OCI-LY7 (cell line): ENCODE data around the gene C6orf120. TPM values are rescaled to one million over a fixed set of nuclear protein-coding genes. Genes with fewer than 3 reads are reported as not detected.
A peak's percentile ranks its signal among the peaks of the same experiment; 100 is the strongest.

Experiments used
- Bru-seq: library from RNA; stranded (reverse); fragments of 400-500 nt; gene quantifications from one replicate; lab custom pipeline; 2021; lab: Mats Ljungman, UMichigan
- BruChase-seq, 2 experiments: library from RNA; stranded (reverse); fragments of 400-500 nt; gene quantifications; one replicate each; lab custom pipeline; 2021; lab: Mats Ljungman, UMichigan
- BruUV-seq: library from RNA; stranded (reverse); fragments of 400-500 nt; replicated peaks from 2 replicates; lab custom pipeline; 2021; lab: Mats Ljungman, UMichigan
- CTCF ChIA-PET: fragments of 300-600 bp; sonication (Branson Sonifier 250); formaldehyde crosslinking; loops from one replicate; lab custom pipeline; 2022; ENCODE audit warnings: antibody characterized with exemption; ENCODE audit not compliant: unreplicated experiment; lab: Charles Lee
- POLR2A ChIA-PET: fragments of 300-600 bp; sonication (Branson Sonifier 250); formaldehyde crosslinking; loops from one replicate; lab custom pipeline; 2022; ENCODE audit warnings: antibody characterized with exemption; lab: Charles Lee
- DNase-seq: peaks from one replicate; pipeline ENCODE4 v3.0.0-alpha.2; 2015; ENCODE audit warnings: low spot score
- H2AFZ ChIP-seq: fragments of 200-600 bp; sonication (generic), shearing (Covaris generic); 2 replicates; pipeline ENCODE4 v1.6.1; 2014; ENCODE audit warnings: mild to moderate bottlenecking, antibody characterized with exemption, low read length, moderate library complexity
- H3K27ac ChIP-seq: fragments of 200-600 bp; sonication (generic); 2 replicates; pipeline ENCODE4 v1.5.1; 2014; ENCODE audit warnings: mixed run types, low read depth, mild to moderate bottlenecking, moderate library complexity, low read length, inconsistent platforms; ENCODE audit not compliant: poor library complexity, severe bottlenecking
- H3K36me3 ChIP-seq: fragments of 200-600 bp; sonication (generic); 2 replicates; pipeline ENCODE4 v1.6.1; 2014; ENCODE audit warnings: mild to moderate bottlenecking, antibody characterized with exemption, low read length, moderate library complexity, mixed read lengths; ENCODE audit not compliant: insufficient read depth
- H3K4me1 ChIP-seq: fragments of 200-600 bp; sonication (generic); 2 replicates; pipeline ENCODE4 v1.5.1; 2014; ENCODE audit warnings: mild to moderate bottlenecking, low read length; ENCODE audit not compliant: insufficient read depth, poor library complexity, severe bottlenecking
- H3K4me2 ChIP-seq: fragments of 200-600 bp; sonication (generic); 2 replicates; pipeline ENCODE4 v1.6.1; 2014; ENCODE audit warnings: mild to moderate bottlenecking, low read length
- H3K4me3 ChIP-seq: fragments of 200-600 bp; sonication (generic); 2 replicates; pipeline ENCODE4 v1.5.1; 2014; ENCODE audit warnings: mild to moderate bottlenecking, low read depth, low read length; ENCODE audit not compliant: poor library complexity, severe bottlenecking
- H3K79me2 ChIP-seq: fragments of 200-600 bp; sonication (generic); 2 replicates; pipeline ENCODE4 v1.6.1; 2016; ENCODE audit warnings: low read depth, mild to moderate bottlenecking, low read length, moderate library complexity, mixed read lengths; ENCODE audit not compliant: insufficient read depth
- H3K9me2 ChIP-seq: fragments of 200-600 bp; sonication (generic); 2 replicates; pipeline ENCODE4 v1.6.1; 2016; ENCODE audit warnings: mild to moderate bottlenecking, low read length, mixed read lengths; ENCODE audit not compliant: insufficient read depth
- H3K9me3 ChIP-seq: fragments of 200-600 bp; sonication (generic); 2 replicates; pipeline ENCODE4 v1.6.1; 2014; ENCODE audit warnings: mild to moderate bottlenecking, mixed run types, low read length, mixed read lengths
- H4K20me1 ChIP-seq: fragments of 200-600 bp; sonication (generic); 2 replicates; pipeline ENCODE4 v1.6.1; 2014; ENCODE audit warnings: mild to moderate bottlenecking, antibody characterized with exemption, low read length, moderate library complexity, mixed read lengths; ENCODE audit not compliant: insufficient read depth
- CTCF ChIP-seq: fragments of 200-600 bp; sonication (generic); conservative IDR thresholded peaks from 2 replicates; pipeline ENCODE4 v1.5.1; 2014; ENCODE audit warnings: mild to moderate bottlenecking, antibody characterized with exemption, low read length, moderate library complexity, mixed read lengths
- EZH2phosphoT487 ChIP-seq: fragments of 200-600 bp; sonication (generic); IDR thresholded peaks from 2 replicates; pipeline ENCODE4 v1.6.1; 2018; ENCODE audit warnings: low read depth, borderline replicate concordance, mild to moderate bottlenecking, mixed run types, antibody characterized with exemption, low read length, moderate library complexity, mixed read lengths
- intact Hi-C: fragments of 100-400 bp; cut with micrococcal nuclease; formaldehyde crosslinking; loops from one replicate; pipeline ENCODE4 v1.10.0; 2022; ENCODE audit not compliant: unreplicated experiment
- long read RNA-seq: library from polyadenylated mRNA; stranded (forward); transcript quantifications from one replicate; pipeline ENCODE4 v2.0.0, GENCODE V29; 2022
- total RNA-seq, 2 experiments: library from RNA; depleted of rRNA in 1 of 2; stranded (reverse); fragments of >200 nt in 1 of 2; shearing (Covaris generic) in 1 of 2; gene quantifications; 2 replicates each; pipeline ENCODE4 v1.2.3, GENCODE V29; 2014 to 2022

C6orf120 gene
- 30.3 and 31.0 TPM in 2 replicates for total RNA-seq (2014; rRNA removed; shearing (Covaris generic))
- total RNA-seq (2022) = 19.0 and 21.3 TPM in 2 replicates
- Bru-seq, nascent RNA = percentile 91 among the genes with signal in this experiment
- percentile 61 among the genes with signal in this experiment for BruChase-seq, experiment 1, labeled RNA remaining after a 6-hour chase
- percentile 94 among the genes with signal in this experiment for BruChase-seq, experiment 2, labeled RNA remaining after a 2-hour chase
- long read RNA-seq, transcript C6orf120-201 (1 exons, 2,667 nt) = major isoform, 25 of 25 reads
- long read RNA-seq, partial matches to known transcripts = 0 of 25 reads
- long read RNA-seq, other reads (novel, unspliced or antisense) = 0 of 25 reads

- Histone ChIP-seq H3K9me2 (no peaks in the 10 kb centered on the region), H3K4me1 (peaks cover 50% of the 10 kb centered on the region), H4K20me1 (peaks cover 36% of the 10 kb centered on the region), H3K79me2 (peaks cover 75% of the 10 kb centered on the region), H3K4me3 (peak within 1 kb of the TSS; percentile 90), H3K27ac (peak within 1 kb of the TSS; percentile 63), H3K36me3 (peaks cover 65% of the 10 kb centered on the region), H3K9me3 (no peaks in the 10 kb centered on the region), H2AFZ (peak within 1 kb of the TSS; percentile 65), H3K4me2 (peak within 1 kb of the TSS; percentile 92)
- peak; percentile 98 for DNase-seq
- POLR2A ChIA-PET = interaction anchor here (0.6 to 4.7 kb wide), 10 partner anchors 9 to 245 kb away, joined by 3 to 28 read pairs (median 4); no protein-coding TSS in a partner anchor
- no TSS peak for BruUV-seq
- 0 out of 2 replicates have a peak, but pooled peaks have one; percentile 24 for TF ChIP-seq CTCF
- TF ChIP-seq EZH2phosphoT487 = no peak
- CTCF ChIA-PET = interaction anchor here (0.6 kb wide), 2 partner anchors 164 to 231 kb away, joined by 3 read pairs; no protein-coding TSS in a partner anchor
- intact Hi-C loops = loop anchor here (1.0 to 5.0 kb wide), 3 partner anchors 21 to 850 kb away; partner anchors contain the start of genes DYNLT2, ERMARD, PSMB1 and TBP
Measured at GRCh38 chr6:169701954-169702839, at the start of gene C6orf120, which contains the start of gene WDR27. Gene C6orf120 (plus strand): TSS chr6:169702126. CDS start chr6:169702460, 334 bp downstream. Gene WDR27 (minus strand): TSS chr6:169702029. CDS start chr6:169689005, 13,024 bp downstream.

GRCh38 chr6:169652896-169653295 is 49.0 kb upstream of the C6orf120 start:
- intact Hi-C loops = no loop called here
- Histone ChIP-seq H2AFZ (no peak overlapping the region), H3K79me2 (no peaks in the 10 kb centered on the region), H3K27ac (no peak overlapping the region), H4K20me1 (no peaks in the 10 kb centered on the region), H3K4me1 (no peaks in the 10 kb centered on the region), H3K4me2 (no peak overlapping the region), H3K9me2 (no peaks in the 10 kb centered on the region), H3K4me3 (no peak overlapping the region), H3K36me3 (peaks cover 52% of the 10 kb centered on the region), H3K9me3 (no peaks in the 10 kb centered on the region)
- ChIA-PET CTCF (no interaction called here), POLR2A (no interaction called here)
- no TSS peak for BruUV-seq
- DNase-seq = no peak
- TF ChIP-seq EZH2phosphoT487 = no peak

GRCh38 chr6:169653691-169654090 is 48.2 kb upstream of the C6orf120 start:
- ChIA-PET CTCF (no interaction called here), POLR2A (interaction anchor here (0.9 kb wide), 1 partner anchor 49 kb away, joined by 3 read pairs; no protein-coding TSS in a partner anchor)
- no peak overlapping the region for H3K27ac ChIP-seq

More at GRCh38 chr6:169653691-169654090, 48.2 kb upstream of the C6orf120 start:
- no peaks in the 10 kb centered on the region for H3K9me2 ChIP-seq
- H3K79me2 ChIP-seq = no peaks in the 10 kb centered on the region
- no peak overlapping the region for H3K4me3 ChIP-seq
- BruUV-seq = no TSS peak
- no peak overlapping the region for H2AFZ ChIP-seq
- DNase-seq = no peak
- no peaks in the 10 kb centered on the region for H3K4me1 ChIP-seq
- H4K20me1 ChIP-seq = no peaks in the 10 kb centered on the region
- no peak overlapping the region for H3K4me2 ChIP-seq
- no peak for TF ChIP-seq EZH2phosphoT487
- no peak for TF ChIP-seq CTCF
- H3K36me3 ChIP-seq = peaks cover 57% of the 10 kb centered on the region
- intact Hi-C loops = no loop called here
- H3K9me3 ChIP-seq = no peaks in the 10 kb centered on the region
